ENCODE data around the gene ATXN2L. TPM values are rescaled to one million over a fixed set of nuclear protein-coding genes. Genes with fewer than 3 reads are reported as not detected.

ATXN2L gene
- total and polyA plus RNA-seq, 10 of the 15 experiments (the other 5 are each of a cell fraction or from before 2014, with no cell fraction given) = 3.5 to 210 (median 61.1) TPM

DNA sequence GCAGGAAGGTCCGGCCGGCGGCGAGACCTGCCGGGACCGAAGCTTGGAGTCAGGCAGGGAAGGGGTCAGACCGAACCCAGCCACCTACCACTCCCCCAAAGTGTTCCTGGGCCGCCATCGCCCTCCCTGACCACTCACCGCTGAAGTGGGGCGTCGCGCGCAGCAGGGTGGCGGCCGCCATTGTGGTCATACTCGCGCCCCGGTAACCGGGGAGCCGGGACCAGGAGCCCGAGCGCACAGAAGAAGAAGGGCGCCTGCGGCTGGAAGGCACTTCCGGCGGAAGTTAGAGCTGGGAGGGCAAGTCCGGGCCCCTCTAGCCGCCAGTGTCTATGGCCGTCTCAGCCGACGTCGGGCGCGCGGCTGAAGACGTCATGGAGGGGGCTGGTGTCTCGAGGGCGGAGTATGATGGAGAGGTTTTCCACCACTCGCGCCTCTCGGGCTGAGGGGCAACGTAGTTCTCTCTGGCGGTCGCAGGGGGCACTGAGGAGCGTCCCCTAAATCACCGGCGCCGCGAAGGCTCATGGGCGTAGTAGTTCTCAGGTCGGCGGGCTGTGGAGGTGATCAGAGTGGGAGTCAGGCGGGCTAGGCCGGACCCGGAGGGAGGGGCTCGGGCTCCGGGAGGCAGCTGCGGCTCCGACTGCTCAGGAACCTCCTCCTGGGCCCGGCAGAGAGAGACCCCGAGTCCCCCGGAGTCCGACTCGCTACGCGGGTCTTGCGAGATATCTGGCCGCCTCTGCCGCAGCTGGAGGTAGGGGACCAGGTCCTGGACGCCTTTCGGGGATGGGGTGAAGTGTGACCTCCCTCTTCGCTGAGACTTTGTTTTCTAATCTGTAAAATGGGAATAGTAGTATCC, 23.5 kb downstream of the ATXN2L start, which contains the start of gene TUFM (continued):
- TF ChIP-seq ZNF207 (IDR thresholded peaks at IDR 0.05; ENCODE audit: borderline replicate concordance) = peak; percentile 64; the same call in 1 of the 2 replicates
- TF ChIP-seq SMAD5 (IDR thresholded peaks at IDR 0.05; ENCODE audit: low read depth) = peak; percentile 74; the same call in 1 of the 2 replicates
- TF ChIP-seq ETV6 (conservative IDR thresholded peaks at IDR 0.05 in 1 of 2, IDR thresholded peaks at IDR 0.05 in 1 of 2; ENCODE audit: borderline replicate concordance in 1 of 2, low read depth in 1 of 2) = peak in 1 of 2 experiments; percentile 42; a peak in 1 of 4 replicates
- peak; percentile 94 for TF ChIP-seq HCFC1 (IDR thresholded peaks at IDR 0.05; ENCODE audit: low read length)
- peak; percentile 89 for TF ChIP-seq CBFB (IDR thresholded peaks at IDR 0.05; ENCODE audit: low read depth)
- TF ChIP-seq, protein P1, sequence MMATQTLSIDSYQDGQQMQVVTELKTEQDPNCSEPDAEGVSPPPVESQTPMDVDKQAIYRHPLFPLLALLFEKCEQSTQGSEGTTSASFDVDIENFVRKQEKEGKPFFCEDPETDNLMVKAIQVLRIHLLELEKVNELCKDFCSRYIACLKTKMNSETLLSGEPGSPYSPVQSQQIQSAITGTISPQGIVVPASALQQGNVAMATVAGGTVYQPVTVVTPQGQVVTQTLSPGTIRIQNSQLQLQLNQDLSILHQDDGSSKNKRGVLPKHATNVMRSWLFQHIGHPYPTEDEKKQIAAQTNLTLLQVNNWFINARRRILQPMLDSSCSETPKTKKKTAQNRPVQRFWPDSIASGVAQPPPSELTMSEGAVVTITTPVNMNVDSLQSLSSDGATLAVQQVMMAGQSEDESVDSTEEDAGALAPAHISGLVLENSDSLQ (IDR thresholded peaks at IDR 0.05) = peak; percentile 93
- TF ChIP-seq POU2F2 (IDR thresholded peaks at IDR 0.05; ENCODE audit: borderline replicate concordance, low read depth, low read length) = no peak; the same call in 2 of the 3 replicates
- no peak; the same call in 1 of the 2 replicates for TF ChIP-seq EED (IDR thresholded peaks at IDR 0.05; ENCODE audit: low read depth)
- 0 out of 2 replicates have a peak, but pooled peaks have one; percentile 30 for TF ChIP-seq RAD21 (IDR thresholded peaks at IDR 0.05; ENCODE audit: insufficient read depth, low read depth, low read length)
- TF ChIP-seq SMARCA5 (IDR thresholded peaks at IDR 0.05) = no peak
- TF ChIP-seq, protein P2, sequence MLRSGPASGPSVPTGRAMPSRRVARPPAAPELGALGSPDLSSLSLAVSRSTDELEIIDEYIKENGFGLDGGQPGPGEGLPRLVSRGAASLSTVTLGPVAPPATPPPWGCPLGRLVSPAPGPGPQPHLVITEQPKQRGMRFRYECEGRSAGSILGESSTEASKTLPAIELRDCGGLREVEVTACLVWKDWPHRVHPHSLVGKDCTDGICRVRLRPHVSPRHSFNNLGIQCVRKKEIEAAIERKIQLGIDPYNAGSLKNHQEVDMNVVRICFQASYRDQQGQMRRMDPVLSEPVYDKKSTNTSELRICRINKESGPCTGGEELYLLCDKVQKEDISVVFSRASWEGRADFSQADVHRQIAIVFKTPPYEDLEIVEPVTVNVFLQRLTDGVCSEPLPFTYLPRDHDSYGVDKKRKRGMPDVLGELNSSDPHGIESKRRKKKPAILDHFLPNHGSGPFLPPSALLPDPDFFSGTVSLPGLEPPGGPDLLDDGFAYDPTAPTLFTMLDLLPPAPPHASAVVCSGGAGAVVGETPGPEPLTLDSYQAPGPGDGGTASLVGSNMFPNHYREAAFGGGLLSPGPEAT (IDR thresholded peaks at IDR 0.05; ENCODE audit: low read depth) = peak; percentile 86
- peak; percentile 82 for TF ChIP-seq NR2C1 (IDR thresholded peaks at IDR 0.05)
- no peak; the same call in 1 of the 2 replicates for TF ChIP-seq RB1 (IDR thresholded peaks at IDR 0.05; ENCODE audit: borderline replicate concordance)
- TF ChIP-seq GATAD2B (conservative IDR thresholded peaks at IDR 0.05; ENCODE audit: low read depth) = no peak; the same call in 1 of the 2 replicates
- peak; percentile 79 for TF ChIP-seq LARP7 (IDR thresholded peaks at IDR 0.05)
- TF ChIP-seq, protein P3, sequence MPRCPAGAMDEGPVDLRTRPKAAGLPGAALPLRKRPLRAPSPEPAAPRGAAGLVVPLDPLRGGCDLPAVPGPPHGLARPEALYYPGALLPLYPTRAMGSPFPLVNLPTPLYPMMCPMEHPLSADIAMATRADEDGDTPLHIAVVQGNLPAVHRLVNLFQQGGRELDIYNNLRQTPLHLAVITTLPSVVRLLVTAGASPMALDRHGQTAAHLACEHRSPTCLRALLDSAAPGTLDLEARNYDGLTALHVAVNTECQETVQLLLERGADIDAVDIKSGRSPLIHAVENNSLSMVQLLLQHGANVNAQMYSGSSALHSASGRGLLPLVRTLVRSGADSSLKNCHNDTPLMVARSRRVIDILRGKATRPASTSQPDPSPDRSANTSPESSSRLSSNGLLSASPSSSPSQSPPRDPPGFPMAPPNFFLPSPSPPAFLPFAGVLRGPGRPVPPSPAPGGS (IDR thresholded peaks at IDR 0.05; ENCODE audit: borderline replicate concordance, insufficient read depth, low read depth, low read length, poor library complexity, severe bottlenecking) = no peak
- 0 out of 2 replicates have a peak, but pooled peaks have one; percentile 42 for TF ChIP-seq TCF3 (IDR thresholded peaks at IDR 0.05; ENCODE audit: borderline replicate concordance, insufficient read depth, low read depth, low read length)
- TF ChIP-seq SUPT20H (IDR thresholded peaks at IDR 0.05; ENCODE audit: borderline replicate concordance, control insufficient read depth, low read depth, low read length) = no peak
- TF ChIP-seq POLR2AphosphoS5 (IDR thresholded peaks at IDR 0.05; ENCODE audit: low read length) = peak; percentile 71; the same call in 1 of the 2 replicates
- TF ChIP-seq, protein P4, sequence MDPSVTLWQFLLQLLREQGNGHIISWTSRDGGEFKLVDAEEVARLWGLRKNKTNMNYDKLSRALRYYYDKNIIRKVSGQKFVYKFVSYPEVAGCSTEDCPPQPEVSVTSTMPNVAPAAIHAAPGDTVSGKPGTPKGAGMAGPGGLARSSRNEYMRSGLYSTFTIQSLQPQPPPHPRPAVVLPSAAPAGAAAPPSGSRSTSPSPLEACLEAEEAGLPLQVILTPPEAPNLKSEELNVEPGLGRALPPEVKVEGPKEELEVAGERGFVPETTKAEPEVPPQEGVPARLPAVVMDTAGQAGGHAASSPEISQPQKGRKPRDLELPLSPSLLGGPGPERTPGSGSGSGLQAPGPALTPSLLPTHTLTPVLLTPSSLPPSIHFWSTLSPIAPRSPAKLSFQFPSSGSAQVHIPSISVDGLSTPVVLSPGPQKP (IDR thresholded peaks at IDR 0.05; ENCODE audit: low read depth, low read length) = peak; percentile 98
- TF ChIP-seq, protein P5, sequence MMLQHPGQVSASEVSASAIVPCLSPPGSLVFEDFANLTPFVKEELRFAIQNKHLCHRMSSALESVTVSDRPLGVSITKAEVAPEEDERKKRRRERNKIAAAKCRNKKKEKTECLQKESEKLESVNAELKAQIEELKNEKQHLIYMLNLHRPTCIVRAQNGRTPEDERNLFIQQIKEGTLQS (IDR thresholded peaks at IDR 0.05; ENCODE audit: borderline replicate concordance, extremely low read depth, low read depth, low read length) = peak; percentile 32; the same call in 1 of the 2 replicates
- 0 out of 2 replicates have a peak, but pooled peaks have one; percentile 26 for TF ChIP-seq FOXK2 (IDR thresholded peaks at IDR 0.05)
- TF ChIP-seq NR2F1 (conservative IDR thresholded peaks at IDR 0.05) = peak; percentile 54; the same call in 1 of the 2 replicates

Measured in GM12878 (cell line).